GM18873 (cell line): ENCODE data around the gene ADNP2.

Source experiments
- ATAC-seq: cut with Tn5 transposase; IDR thresholded peaks from one replicate; pipeline ENCODE4 v1.9.1; 2021; ENCODE audit warnings: mild to moderate bottlenecking, moderate library complexity, moderate number of reproducible peaks; ENCODE audit not compliant: unreplicated experiment, low FRiP score

The ADNP2 gene, protein sequence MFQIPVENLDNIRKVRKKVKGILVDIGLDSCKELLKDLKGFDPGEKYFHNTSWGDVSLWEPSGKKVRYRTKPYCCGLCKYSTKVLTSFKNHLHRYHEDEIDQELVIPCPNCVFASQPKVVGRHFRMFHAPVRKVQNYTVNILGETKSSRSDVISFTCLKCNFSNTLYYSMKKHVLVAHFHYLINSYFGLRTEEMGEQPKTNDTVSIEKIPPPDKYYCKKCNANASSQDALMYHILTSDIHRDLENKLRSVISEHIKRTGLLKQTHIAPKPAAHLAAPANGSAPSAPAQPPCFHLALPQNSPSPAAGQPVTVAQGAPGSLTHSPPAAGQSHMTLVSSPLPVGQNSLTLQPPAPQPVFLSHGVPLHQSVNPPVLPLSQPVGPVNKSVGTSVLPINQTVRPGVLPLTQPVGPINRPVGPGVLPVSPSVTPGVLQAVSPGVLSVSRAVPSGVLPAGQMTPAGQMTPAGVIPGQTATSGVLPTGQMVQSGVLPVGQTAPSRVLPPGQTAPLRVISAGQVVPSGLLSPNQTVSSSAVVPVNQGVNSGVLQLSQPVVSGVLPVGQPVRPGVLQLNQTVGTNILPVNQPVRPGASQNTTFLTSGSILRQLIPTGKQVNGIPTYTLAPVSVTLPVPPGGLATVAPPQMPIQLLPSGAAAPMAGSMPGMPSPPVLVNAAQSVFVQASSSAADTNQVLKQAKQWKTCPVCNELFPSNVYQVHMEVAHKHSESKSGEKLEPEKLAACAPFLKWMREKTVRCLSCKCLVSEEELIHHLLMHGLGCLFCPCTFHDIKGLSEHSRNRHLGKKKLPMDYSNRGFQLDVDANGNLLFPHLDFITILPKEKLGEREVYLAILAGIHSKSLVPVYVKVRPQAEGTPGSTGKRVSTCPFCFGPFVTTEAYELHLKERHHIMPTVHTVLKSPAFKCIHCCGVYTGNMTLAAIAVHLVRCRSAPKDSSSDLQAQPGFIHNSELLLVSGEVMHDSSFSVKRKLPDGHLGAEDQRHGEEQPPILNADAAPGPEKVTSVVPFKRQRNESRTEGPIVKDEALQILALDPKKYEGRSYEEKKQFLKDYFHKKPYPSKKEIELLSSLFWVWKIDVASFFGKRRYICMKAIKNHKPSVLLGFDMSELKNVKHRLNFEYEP

DNA sequence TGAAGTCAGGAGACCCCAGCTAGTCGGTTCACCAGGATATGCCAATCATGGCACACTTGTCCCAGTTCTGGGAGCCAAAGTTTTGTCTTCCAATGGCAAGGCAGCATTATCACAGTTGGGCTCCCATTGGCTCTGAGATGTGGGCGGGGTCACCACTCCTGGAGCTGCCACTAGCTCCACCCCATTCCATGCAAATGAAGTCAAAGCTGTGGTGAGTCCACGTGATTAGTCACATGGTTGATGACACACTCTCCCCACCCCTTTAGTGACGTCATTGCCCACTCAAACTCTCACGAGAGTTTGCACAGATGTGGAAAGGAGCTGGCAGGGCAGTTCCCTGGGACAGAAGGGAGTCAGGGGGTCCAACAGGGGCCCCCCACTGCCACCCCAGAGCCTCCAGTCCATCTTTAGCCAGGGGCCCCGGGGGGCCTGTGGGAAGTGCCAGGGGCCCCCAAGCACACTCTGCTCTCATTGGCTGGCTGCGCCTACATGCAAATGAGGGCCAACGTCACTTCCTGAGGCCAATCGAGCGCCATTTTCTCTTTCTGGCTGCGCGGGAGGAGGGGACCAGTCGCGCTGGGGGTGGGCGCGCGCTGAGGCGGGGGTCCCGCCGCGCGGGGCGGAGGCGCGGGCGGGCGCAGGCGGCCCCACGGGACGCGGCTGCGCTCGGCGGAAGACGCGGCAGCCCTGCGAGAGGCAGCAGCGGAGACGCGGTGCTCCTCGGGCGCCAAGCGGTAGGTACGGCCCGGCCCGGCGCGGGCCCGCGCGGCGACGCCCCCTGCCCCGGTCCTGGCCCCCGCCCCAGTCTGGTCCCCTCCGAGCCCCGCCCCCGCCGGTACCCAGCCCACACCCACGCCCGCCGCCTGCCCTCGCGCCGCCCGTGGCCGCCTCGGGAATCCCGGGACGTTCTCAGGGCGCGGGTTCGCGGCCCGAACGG, at the start of gene ADNP2:
Gene ADNP2 (plus strand): TSS at position 524 of the 937 bp plus-strand sequence. CDS start 8,281 bp downstream, outside the sequence.
- peak; percentile 47 for ATAC-seq

DNA sequence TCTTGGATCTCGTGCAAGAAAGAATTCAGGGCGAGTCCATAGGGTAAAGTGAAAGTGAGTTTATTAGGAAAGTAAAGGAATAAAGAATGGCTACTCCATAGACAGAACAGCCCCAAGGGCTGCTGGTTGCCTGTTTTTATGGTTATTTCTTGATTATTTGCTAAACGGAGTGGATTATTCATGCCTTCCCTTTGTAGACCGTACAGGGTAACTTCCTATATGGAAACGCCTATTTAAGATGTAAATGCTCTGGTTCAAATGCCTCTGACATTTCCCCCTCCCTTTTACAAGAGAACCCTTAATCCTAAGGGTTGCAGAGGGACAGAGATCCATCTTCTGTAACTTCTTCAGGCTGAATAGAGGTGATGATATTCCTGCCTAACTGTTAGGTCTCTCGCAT, 49.1 kb upstream of the ADNP2 start:
- no peak for ATAC-seq

DNA sequence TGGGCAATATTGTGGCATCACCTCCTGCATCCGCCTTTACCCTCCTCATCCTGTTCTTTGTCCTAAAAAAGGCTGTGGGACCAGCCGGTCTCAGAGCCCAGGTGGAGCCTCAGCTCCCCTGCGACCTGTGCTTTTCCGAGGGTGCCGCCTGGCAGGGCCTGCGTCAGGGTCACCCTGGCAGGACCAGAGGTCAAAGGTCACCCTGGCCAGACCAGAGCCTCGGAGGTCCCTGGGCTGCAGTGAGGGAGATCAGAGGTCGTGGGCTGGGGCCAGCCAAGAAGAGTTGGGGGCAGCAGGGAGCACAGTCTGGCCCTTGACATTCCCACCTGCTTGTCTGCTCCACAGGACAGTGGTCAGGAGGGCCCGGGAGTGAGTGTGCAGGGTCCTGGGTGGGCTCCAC, 43.4 kb upstream of the ADNP2 start:
- no peak for ATAC-seq

DNA sequence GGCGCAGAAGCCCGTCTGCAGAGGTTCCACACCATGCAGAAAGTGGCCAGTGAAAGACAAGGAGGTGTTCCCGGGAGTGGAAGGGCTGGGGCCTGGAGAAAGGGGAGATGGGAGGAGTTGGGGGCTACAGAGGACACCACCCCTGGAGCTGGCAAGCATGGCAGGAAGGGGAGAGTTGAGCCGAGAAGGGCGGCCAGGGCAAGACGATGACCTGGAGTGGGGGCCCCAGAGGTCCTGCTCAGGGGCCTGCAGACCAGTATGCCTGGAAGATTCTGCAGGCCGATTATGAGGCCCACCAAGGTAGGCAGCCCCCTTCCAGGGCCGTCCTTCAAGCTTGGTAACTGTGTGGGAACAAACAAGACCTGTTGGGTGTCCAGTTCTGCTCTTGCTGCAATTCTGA, 41.7 kb upstream of the ADNP2 start:
- ATAC-seq, result no peak

DNA sequence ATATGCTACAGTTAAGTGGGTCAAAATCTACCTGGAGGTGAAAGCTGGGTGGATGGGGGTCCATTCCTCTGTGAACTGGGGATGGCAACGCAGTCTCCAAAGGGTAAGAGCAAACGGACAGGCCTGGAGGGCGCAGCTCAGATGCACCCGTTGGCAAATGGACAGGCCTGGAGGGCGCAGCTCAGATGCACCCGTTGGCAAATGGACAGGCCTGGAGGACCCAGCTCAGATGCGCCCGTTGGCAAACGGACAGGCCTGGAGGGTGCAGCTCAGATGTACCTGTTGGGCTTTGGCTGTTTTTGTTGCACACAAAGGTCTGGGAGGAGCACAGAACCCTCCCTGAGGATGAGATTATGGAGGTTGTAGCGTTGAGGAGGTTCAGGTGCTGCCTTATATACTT, 41.2 kb upstream of the ADNP2 start:
- ATAC-seq, result no peak

DNA sequence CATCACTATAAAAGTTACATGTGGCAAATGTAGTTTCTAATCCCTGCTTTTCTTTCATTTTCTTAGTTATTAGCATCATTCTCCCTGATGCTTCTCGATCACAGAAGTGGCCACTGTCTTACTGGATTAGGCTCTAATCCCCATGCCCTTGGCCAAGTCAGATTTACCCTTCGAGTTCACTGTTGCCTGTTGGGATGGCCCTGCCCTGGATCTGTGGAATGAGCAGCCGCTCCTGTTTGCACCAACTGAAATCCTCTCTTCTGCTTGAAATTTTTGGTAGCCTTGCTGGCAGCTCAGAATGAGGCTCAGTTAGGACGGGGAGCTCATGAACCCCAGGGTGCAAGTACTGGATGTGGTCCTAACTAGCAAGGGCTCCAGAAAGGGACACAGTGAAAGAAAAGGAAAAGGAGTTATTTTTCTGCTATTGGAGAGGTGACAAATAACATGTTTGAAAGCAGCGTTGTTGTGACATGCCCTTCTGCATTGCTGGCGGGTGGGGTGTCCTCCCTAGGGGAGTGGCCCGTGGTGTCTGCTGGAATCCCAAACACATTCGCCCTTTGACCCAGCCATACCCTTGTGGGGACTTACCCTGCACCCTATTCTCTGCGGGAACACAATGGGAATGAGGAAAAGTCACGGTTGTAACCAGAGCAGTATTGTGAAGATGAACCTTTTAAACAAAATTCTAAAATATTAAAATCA, 40.3 kb upstream of the ADNP2 start:
- ATAC-seq, result no peak

DNA sequence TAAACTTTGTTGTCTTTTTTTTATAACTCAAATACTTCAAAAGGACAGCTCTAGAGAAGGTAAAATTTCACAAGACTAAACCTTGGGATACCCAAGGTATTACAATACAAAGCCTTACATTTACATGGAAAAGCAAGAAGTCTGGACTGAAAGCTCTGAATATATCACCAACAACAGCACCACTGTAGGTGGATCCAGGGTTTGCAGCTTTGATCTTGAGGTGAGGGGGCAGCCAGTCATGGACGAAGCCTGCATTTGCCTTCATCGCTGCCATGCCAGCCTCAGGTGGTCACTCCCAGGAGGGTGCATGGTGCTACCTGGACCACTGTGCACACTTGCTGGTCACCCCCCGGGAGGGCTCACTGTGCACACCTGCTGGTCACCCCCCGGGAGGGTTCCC, 38.2 kb upstream of the ADNP2 start:
- ATAC-seq, result no peak

DNA sequence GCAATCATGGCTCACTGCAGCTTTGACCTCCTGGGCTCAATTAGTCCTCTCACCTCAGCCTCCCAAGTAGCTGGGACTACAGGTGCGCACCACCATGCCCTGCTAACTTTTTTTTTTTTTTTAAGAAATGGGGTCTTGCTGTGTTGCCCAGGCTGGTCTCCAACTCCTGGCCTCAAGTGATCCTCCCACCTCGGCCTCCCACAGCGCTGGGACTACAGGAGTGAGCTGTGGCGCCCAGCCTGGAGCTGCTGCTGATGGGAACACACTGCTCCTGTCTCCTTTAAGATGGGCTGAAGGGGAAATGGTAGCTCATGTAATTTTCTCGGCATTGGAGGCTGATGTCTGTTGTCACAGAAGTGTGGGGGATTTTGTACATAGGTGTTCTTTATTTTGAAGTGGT, 34.9 kb upstream of the ADNP2 start:
- ATAC-seq, result no peak

DNA sequence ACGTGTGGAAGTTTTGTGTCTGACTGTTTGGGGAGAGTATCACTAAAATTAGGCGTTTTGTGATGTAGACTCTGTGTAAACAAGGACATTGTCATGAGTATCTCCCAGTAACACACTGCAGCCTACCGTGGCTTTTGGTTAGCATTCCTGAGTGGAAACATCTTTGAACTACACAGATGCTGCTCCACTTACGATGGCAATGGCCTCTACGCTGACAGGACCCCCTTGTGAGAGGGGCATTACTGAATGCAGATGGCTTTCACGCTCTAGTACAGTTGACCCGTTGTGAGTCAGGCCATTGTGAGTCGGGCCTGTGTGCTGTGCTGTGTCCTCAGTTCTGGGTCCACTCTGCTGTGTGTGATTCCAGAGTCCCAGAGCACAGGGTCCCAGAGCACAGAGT, 34.4 kb upstream of the ADNP2 start:
- ATAC-seq, result no peak

DNA sequence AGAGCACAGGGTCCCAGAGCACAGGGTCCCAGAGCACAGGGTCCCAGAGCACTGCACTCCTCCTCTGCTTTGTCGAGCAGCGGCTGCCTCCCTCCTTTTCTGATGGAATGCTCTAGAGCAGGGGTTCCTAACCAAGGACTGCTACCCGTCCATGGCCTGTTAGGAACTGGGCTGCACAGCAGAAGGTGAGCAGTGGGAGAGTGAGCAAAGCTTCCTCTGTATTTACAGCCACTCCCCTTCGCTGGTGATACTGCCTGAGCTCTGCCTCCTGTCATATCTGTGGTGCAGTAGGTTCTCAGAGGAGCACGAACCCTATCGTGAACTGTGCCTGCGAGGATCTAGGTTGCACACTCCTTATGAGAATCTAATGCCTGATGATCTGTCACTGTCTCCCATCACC, 33.1 kb upstream of the ADNP2 start:
- no peak for ATAC-seq

DNA sequence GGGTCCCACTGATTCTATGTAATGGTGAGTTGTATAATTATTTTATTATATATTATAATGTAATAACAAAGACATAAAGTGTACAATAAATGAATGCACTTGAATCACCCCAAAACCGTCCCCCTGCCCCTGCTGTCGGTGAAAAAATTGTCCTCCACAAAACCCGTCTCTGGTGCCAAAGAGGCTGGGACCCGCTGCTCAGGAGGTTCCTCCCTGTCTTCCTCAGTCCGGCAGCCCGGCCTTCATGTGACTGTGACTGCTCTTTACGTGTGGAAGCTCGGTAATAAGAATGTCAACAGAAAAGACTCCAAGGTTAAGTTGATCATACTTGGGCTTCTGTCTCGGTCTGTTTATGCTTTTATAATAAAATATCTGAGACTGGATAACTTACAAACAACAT, 32.7 kb upstream of the ADNP2 start:
- ATAC-seq, result no peak

DNA sequence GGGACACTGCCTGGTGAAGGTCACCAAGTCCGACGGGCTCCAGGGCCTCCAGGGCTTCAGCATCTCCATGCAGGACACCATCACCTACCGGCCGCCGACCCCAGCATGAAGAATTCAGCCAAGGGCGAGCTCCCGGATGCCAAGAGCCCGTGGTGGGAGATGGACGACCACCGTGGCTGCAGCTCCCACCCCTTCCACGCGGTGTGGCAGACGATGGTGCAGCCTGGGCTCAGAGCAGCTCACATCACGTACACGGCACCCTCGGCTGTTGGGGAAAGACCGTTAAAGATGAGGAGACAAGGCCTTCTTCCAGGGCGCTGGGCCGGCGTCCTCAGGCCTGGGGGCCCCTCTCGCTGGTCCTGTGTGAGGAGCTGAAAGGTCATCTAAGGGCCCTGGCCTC, 31.2 kb upstream of the ADNP2 start:
- no peak for ATAC-seq

DNA sequence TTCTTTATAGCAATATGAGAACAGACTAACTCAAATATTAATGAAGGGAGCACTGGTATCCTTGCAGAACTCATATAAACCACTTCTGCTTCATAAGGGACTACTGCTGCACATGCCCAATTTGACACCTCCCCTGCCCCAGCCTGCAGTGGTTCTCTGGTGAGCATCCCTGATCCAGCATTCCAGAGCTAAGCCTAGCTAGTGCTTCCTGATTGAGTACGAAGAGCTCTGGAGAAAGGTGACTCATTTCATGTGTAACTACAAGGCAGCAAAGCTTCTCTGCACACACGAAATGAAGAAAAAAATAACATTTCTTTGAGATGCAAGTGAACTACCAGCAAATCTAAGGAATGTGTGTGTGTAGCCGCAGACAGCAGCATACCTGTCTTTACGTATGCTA, 22.8 kb upstream of the ADNP2 start:
- no peak for ATAC-seq

DNA sequence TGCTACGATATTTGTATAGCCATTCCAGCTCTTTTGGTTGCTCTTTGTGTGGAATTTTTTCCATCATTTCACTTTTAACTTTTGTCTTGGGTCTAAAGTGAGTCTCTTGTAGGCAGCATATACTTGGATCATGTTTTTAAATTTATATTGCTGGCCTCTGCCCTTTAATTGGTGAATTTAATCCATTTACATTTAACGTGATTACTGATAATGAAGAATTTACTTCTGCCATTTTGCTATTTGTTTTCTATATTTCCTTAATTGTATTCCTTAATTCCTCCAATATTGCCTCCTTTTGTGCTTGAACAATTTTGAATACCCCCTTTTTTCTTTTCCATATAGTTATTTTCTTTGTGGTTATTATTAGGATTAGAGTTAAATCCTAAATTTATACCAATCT, 21.0 kb upstream of the ADNP2 start:
- ATAC-seq, result no peak

DNA sequence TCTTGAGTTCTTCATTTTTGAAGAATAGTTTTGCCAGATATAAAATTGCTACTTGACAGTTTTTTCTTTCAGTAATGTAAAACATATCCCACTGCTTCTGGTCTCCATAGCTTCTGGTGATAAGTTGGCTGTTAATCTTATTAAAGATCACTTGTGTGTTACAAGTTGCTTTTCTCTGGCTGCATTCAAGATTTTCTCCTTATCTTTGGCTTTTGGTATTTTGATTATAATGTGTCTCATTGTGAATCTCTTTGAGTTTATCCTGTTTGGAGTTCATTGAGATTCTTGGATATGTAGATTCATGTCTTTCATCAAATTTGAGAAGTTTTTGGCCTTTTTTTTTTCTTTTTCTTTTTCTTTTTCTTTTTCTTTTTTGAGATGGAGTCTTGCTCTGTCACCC, 20.2 kb upstream of the ADNP2 start:
- no peak for ATAC-seq

DNA sequence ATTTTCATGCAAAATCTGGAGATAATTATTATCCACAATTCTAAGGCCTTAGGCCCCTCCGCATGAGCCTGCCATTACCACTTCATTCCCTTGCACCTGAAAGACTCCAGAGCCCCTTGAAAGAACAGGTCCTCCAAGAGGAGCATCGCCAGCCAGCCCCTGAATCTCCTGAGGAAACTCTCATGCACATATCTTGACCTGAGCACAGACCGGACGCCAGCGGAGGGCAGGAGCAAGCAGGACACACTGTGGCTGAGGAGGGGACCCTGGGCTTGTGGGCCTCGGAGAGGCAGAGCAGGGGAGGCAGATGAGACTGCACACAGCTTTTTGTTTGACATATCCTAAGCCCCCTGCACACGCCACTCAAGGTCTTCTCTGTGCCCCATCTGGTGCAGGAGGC, 13.6 kb upstream of the ADNP2 start:
- no peak for ATAC-seq

DNA sequence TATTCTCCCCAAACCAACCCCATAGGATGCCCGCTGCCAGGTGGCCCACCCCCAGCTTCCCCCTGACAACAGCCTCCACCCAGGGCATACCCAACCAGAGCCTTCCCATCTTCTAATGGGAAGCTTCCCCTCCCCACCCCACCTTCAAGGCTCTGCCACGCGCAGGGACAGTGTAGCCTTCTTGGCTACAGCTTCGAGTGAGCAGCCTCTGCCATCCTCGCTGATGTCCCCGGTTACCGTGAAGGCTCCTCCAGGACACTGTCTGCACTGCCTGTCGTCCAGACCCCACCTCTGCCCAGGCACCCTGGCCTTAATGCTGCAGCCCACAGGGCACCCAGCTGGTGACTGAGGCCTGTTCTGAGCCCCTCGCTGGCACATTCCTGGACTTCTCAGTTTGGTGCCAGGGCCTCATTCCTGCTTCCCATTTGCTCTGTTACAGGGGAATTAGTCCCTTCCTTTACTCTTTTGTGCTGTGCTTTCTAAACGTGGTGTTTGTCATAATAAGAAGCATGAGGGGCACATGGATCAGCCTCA, 13.0 kb upstream of the ADNP2 start:
- ATAC-seq, result no peak

DNA sequence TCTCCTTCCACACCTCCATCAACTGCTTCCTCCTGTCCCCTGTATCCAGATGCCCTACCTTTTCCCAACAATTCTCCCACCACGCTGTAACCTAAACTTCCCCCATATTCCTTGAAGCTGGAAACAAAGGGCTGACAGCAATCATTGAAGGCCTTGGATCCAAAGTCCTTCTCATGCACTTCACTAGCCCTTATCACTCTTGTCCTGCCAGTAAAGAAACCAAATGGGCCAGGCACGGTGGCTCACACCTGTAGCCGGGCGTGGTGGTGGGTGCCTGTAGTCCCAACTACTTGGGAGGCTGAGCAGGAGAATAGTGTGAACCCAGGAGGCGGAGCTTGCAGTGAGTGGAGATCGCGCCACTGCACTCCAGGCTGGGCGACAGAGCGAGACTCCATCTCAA, 11.9 kb upstream of the ADNP2 start:
- ATAC-seq, result no peak

DNA sequence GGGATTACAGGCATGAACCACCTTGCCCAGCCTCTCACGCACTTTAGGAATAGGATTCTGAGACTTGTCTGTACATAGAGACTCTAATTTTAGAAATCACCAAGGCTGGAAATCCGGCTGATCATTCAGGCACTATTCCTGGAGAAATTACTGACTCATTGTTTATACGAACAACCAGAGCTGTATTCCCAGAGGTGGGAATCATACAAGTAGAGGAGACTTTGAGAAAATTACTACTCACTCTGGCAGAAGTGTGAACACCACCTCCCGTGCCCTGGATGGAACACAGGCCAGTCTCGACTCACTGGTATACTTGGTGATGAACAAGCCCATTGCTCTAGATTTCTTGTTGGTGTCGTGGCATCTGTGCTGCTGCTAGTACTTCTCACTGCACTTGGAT, 5.8 kb upstream of the ADNP2 start:
- no peak for ATAC-seq
